ENCODE measurements around the gene PHF21B.
"Not testable (repeated sequence)": the region's sequence is repeated elsewhere in the genome, so short reads cannot be mapped to it uniquely, and the experiment has no call there.

Gene PHF21B

GRCh38 chr22:44935724-44936123, 74.1 kb downstream of the PHF21B start:
- DNase-seq (ENCODE audit: low read depth in 2 of 2) = no peak

GRCh38 chr22:44934454-44934735, 75.4 kb downstream of the PHF21B start:
- no peak for DNase-seq (ENCODE audit: low read depth in 2 of 2)

GRCh38 chr22:44933666-44934453, 75.9 kb downstream of the PHF21B start:
- DNase-seq (ENCODE audit: low read depth in 2 of 2) = no peak

- no peak for DNase-seq (ENCODE audit: low read depth in 2 of 2)
Measured at GRCh38 chr22:44932493-44932892, 77.3 kb downstream of the PHF21B start.

GRCh38 chr22:44931766-44932165, 78.0 kb downstream of the PHF21B start:
- DNase-seq (ENCODE audit: low read depth in 2 of 2) = no peak

GRCh38 chr22:44931077-44931540, 78.7 kb downstream of the PHF21B start:
- DNase-seq (ENCODE audit: low read depth in 2 of 2) = no peak

- DNase-seq (ENCODE audit: low read depth in 2 of 2) = no peak
Measured at GRCh38 chr22:44930711-44931035, 79.1 kb downstream of the PHF21B start.

- DNase-seq (ENCODE audit: low read depth in 2 of 2) = no peak
Measured at GRCh38 chr22:44930016-44930710, 79.6 kb downstream of the PHF21B start.

GRCh38 chr22:44929359-44930015, 80.3 kb downstream of the PHF21B start:
- DNase-seq (ENCODE audit: low read depth in 2 of 2) = no peak

GRCh38 chr22:44928711-44929358, 81.0 kb downstream of the PHF21B start:
- DNase-seq (ENCODE audit: low read depth in 2 of 2) = no peak

- DNase-seq (ENCODE audit: low read depth in 2 of 2) = no peak
Measured at GRCh38 chr22:44928136-44928463, 81.7 kb downstream of the PHF21B start.

GRCh38 chr22:44927463-44928135, 82.2 kb downstream of the PHF21B start:
- no peak for DNase-seq (ENCODE audit: low read depth in 2 of 2)

GRCh38 chr22:44926491-44927415, 83.1 kb downstream of the PHF21B start:
- DNase-seq (ENCODE audit: low read depth in 2 of 2) = no peak

GRCh38 chr22:44926124-44926475, 83.7 kb downstream of the PHF21B start:
- DNase-seq (ENCODE audit: low read depth in 2 of 2) = no peak

- no peak for DNase-seq (ENCODE audit: low read depth in 2 of 2)
Measured at GRCh38 chr22:44925465-44926123, 84.2 kb downstream of the PHF21B start.

- DNase-seq (ENCODE audit: low read depth in 2 of 2) = no peak
Measured at GRCh38 chr22:44924710-44925109, 85.1 kb downstream of the PHF21B start.

GRCh38 chr22:44924098-44924497, 85.7 kb downstream of the PHF21B start:
- DNase-seq (ENCODE audit: low read depth in 2 of 2) = no peak

- not testable (repeated sequence) for DNase-seq (ENCODE audit: low read depth in 2 of 2)
Measured at GRCh38 chr22:44921766-44922165, 88.0 kb downstream of the PHF21B start.

GRCh38 chr22:44920183-44920582, 89.6 kb downstream of the PHF21B start:
- DNase-seq (ENCODE audit: low read depth in 2 of 2) = no peak

GRCh38 chr22:44919691-44920090, 90.1 kb downstream of the PHF21B start:
- no peak for DNase-seq (ENCODE audit: low read depth in 2 of 2)

Measured in stimulated activated CD8-positive, alpha-beta memory T cell treated with anti-CD3 and anti-CD28 coated beads, Interleukin-2, amount 100 ng/mL, for 48 hours (primary cell).